CD14-positive monocyte (primary cell): Measurements from ENCODE around the gene TMEM247. TPM values are rescaled to one million over a fixed set of nuclear protein-coding genes. Genes with fewer than 3 reads are reported as not detected.
A peak's percentile ranks its signal among the peaks of the same experiment; 100 is the strongest.

ENCODE experiments used
- DNase-seq, 3 donors: peaks; one replicate each; pipeline ENCODE4 v3.0.0-alpha.2; 2011 to 2022
- H2AFZ ChIP-seq: 2 replicates; pipeline ENCODE4 v1.6.0; 2012; ENCODE audit warnings: mild to moderate bottlenecking, low read depth, low read length, inconsistent platforms; ENCODE audit not compliant: insufficient read depth, poor library complexity, severe bottlenecking
- H3K27ac ChIP-seq, 2 donors: 1 replicate in 1 of 2; 2 replicates in 1 of 2; pipeline ENCODE4 v1.5.1; 2012 to 2013; ENCODE audit warnings: low read length in 2 of 2, control low read depth in 1 of 2, inconsistent platforms in 1 of 2, low read depth in 1 of 2, mild to moderate bottlenecking in 1 of 2
- H3K27me3 ChIP-seq, 2 donors: one replicate each; pipeline versions ENCODE4 v1.6.0 to v1.6.1; 2011 to 2013; ENCODE audit warnings: low read length in 2 of 2; ENCODE audit not compliant: control insufficient read depth in 2 of 2, insufficient read depth in 2 of 2
- H3K36me3 ChIP-seq, 2 donors: replicated peaks in 1 of 2; 1 replicate in 1 of 2; 2 replicates in 1 of 2; pipeline versions ENCODE4 v1.5.1 to v1.6.1; 2012 to 2013; ENCODE audit warnings: low read length in 2 of 2, control low read depth in 1 of 2, inconsistent platforms in 1 of 2, mild to moderate bottlenecking in 1 of 2; ENCODE audit not compliant: insufficient read depth in 2 of 2, control insufficient read depth in 1 of 2
- H3K4me1 ChIP-seq, 2 donors: 1 replicate in 1 of 2; 2 replicates in 1 of 2; pipeline versions ENCODE4 v1.5.1 to v1.6.1; 2012 to 2013; ENCODE audit warnings: low read length in 2 of 2, control low read depth in 1 of 2, inconsistent platforms in 1 of 2, mild to moderate bottlenecking in 1 of 2, moderate library complexity in 1 of 2; ENCODE audit not compliant: insufficient read depth in 2 of 2, control insufficient read depth in 1 of 2
- H3K4me2 ChIP-seq: replicated peaks from 2 replicates; pipeline ENCODE3; 2012; ENCODE audit warnings: low read length, moderate library complexity, mild to moderate bottlenecking; ENCODE audit not compliant: poor library complexity, severe bottlenecking; ENCODE audit errors: extremely low read depth
- H3K4me3 ChIP-seq, 3 experiments: fragments of 200-600 bp in 1 of 3; sonication (generic) in 1 of 3; replicated peaks in 1 of 3; 1 replicate in 2 of 3; 2 replicates in 1 of 3; pipeline ENCODE4 v1.5.1; 2011 to 2013; ENCODE audit warnings: low read length in 3 of 3, mild to moderate bottlenecking in 3 of 3, control low read depth in 2 of 3, low read depth in 2 of 3, inconsistent platforms in 1 of 3, moderate library complexity in 1 of 3
- H3K79me2 ChIP-seq: 2 replicates; pipeline ENCODE4 v1.6.0; 2012; ENCODE audit warnings: mild to moderate bottlenecking, control low read depth, inconsistent platforms, low read length, moderate library complexity; ENCODE audit not compliant: insufficient read depth
- H3K9ac ChIP-seq: 2 replicates; pipeline ENCODE4 v1.6.0; 2017; ENCODE audit warnings: low read length, mild to moderate bottlenecking; ENCODE audit not compliant: insufficient read depth, poor library complexity, severe bottlenecking
- H3K9me3 ChIP-seq, 2 donors: replicated peaks in 1 of 2; 1 replicate in 1 of 2; 2 replicates in 1 of 2; pipeline versions ENCODE4 v1.5.1 to v1.6.1; 2012 to 2013; ENCODE audit warnings: low read length in 2 of 2, control low read depth in 1 of 2; ENCODE audit not compliant: control insufficient read depth in 1 of 2, insufficient read depth in 1 of 2
- H4K20me1 ChIP-seq: 2 replicates; pipeline ENCODE4 v1.6.0; 2012; ENCODE audit warnings: mild to moderate bottlenecking, low read length, control low read depth, moderate library complexity; ENCODE audit not compliant: insufficient read depth
- H3K27ac Mint-ChIP-seq, 7 donors: one replicate each; pipeline ENCODE4 v1.8.0; 2020; ENCODE audit warnings: mild to moderate bottlenecking in 7 of 7, mixed read lengths in 7 of 7, moderate library complexity in 6 of 7, inconsistent platforms in 2 of 7
- H3K27me3 Mint-ChIP-seq, 3 donors: one replicate each; pipeline ENCODE4 v1.8.0; 2021 to 2022; ENCODE audit warnings: low read depth in 3 of 3, mild to moderate bottlenecking in 3 of 3, mixed read lengths in 3 of 3, moderate library complexity in 3 of 3, inconsistent platforms in 1 of 3
- H3K36me3 Mint-ChIP-seq, 2 donors: one replicate each; pipeline ENCODE4 v1.8.0; 2020; ENCODE audit warnings: mixed read lengths in 2 of 2, inconsistent platforms in 1 of 2, mild to moderate bottlenecking in 1 of 2
- H3K4me1 Mint-ChIP-seq: one replicate; pipeline ENCODE4 v1.8.0; 2020; ENCODE audit warnings: mild to moderate bottlenecking, mixed read lengths
- H3K4me3 Mint-ChIP-seq, 2 donors: one replicate each; pipeline ENCODE4 v1.8.0; 2020; ENCODE audit warnings: mild to moderate bottlenecking in 2 of 2, mixed read lengths in 2 of 2, moderate library complexity in 1 of 2
- H3K9me3 Mint-ChIP-seq, 7 donors: one replicate each; pipeline ENCODE4 v1.8.0; 2020 to 2022; ENCODE audit warnings: mixed read lengths in 7 of 7, mild to moderate bottlenecking in 6 of 7, moderate library complexity in 6 of 7, inconsistent platforms in 2 of 7
- WGBS: methylation state at CpG from one replicate; pipeline ENCODE4 v1.1.5; 2013; ENCODE audit warnings: missing lambda C conversion rate; ENCODE audit not compliant: insufficient coverage; 5-methylcytosine and 5-hydroxymethylcytosine counted together
- intact Hi-C, 2 donors: fragments of 100-400 bp; cut with micrococcal nuclease; formaldehyde crosslinking; loops; one replicate each; pipeline versions ENCODE4 v1.15.0 to v1.15.1; 2023
- polyA plus RNA-seq, 3 donors: library from polyadenylated mRNA; depleted of rRNA in 1 of 3; unstranded in 2 of 3; stranded (reverse) in 1 of 3; fragments of 300-500 nt in 2 of 3; fragments of >200 nt in 1 of 3; fragmentation: Illumina TruSeq in 2 of 3; gene quantifications; 1 replicate in 2 of 3; 2 replicates in 1 of 3; pipeline ENCODE4 v1.2.3, GENCODE V29; 2012 to 2021
- TF ChIP-seq, protein P1 (sequence below): fragments of 200-600 bp; IDR thresholded peaks from one replicate; pipeline ENCODE4 v1.8.0; 2022; ENCODE audit warnings: antibody characterized with exemption, mild to moderate bottlenecking

TMEM247 gene
- polyA plus RNA-seq, 3 donors: not detected

- intact Hi-C loops: no loop called here
- 49% methylated on average over 4 of the region's 4 CpGs for WGBS
- Histone ChIP-seq H3K9ac (no peak overlapping the region), H3K79me2 (no peaks in the 10 kb centered on the region), H3K4me3 (no peak overlapping the region), H3K4me2 (peak overlapping the region; percentile 14), H3K27ac (peak overlapping the region; percentile 1 to 37), H2AFZ (no peak overlapping the region), H3K27me3 (no peaks in the 10 kb centered on the region), H3K9me3 (no peaks in the 10 kb centered on the region), H4K20me1 (no peaks in the 10 kb centered on the region), H3K36me3 (no peaks in the 10 kb centered on the region), H3K4me1 (peaks cover 29 to 34% of the 10 kb centered on the region in 2 donors)
- peaks cover 2 to 3% of the 10 kb centered on the region in 2 donors for H3K36me3 Mint-ChIP-seq
- H3K4me3 Mint-ChIP-seq: no peak overlapping the region
- no peak for DNase-seq
- H3K27ac Mint-ChIP-seq: peak overlapping the region; percentile 60 to 99 (median 81)
- peaks cover 0 to 2% (median 0%) of the 10 kb centered on the region in 7 donors for H3K9me3 Mint-ChIP-seq
- peaks cover 32% of the 10 kb centered on the region for H3K4me1 Mint-ChIP-seq
- TF ChIP-seq, protein P1, sequence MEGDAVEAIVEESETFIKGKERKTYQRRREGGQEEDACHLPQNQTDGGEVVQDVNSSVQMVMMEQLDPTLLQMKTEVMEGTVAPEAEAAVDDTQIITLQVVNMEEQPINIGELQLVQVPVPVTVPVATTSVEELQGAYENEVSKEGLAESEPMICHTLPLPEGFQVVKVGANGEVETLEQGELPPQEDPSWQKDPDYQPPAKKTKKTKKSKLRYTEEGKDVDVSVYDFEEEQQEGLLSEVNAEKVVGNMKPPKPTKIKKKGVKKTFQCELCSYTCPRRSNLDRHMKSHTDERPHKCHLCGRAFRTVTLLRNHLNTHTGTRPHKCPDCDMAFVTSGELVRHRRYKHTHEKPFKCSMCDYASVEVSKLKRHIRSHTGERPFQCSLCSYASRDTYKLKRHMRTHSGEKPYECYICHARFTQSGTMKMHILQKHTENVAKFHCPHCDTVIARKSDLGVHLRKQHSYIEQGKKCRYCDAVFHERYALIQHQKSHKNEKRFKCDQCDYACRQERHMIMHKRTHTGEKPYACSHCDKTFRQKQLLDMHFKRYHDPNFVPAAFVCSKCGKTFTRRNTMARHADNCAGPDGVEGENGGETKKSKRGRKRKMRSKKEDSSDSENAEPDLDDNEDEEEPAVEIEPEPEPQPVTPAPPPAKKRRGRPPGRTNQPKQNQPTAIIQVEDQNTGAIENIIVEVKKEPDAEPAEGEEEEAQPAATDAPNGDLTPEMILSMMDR: no peak
- H3K27me3 Mint-ChIP-seq: peaks cover 0 to 5% (median 2%) of the 10 kb centered on the region in 3 donors
Measured at GRCh38 chr2:46497766-46498165, 18.4 kb downstream of the TMEM247 start.

GRCh38 chr2:46498681-46499080, 19.3 kb downstream of the TMEM247 start:
- no peaks in the 10 kb centered on the region for H4K20me1 ChIP-seq
- peak overlapping the region in 1 of 3 experiments; percentile 80 for H3K4me3 ChIP-seq
- peak overlapping the region; percentile 96 for H3K4me2 ChIP-seq
- peaks cover 0 to 1% (median 0%) of the 10 kb centered on the region in 7 donors for H3K9me3 Mint-ChIP-seq
- peaks cover 32% of the 10 kb centered on the region for H3K4me1 Mint-ChIP-seq
- H3K27ac ChIP-seq: peak overlapping the region in 1 of 2 donors; percentile 37
- no peak overlapping the region for H2AFZ ChIP-seq
- no peaks in the 10 kb centered on the region for H3K36me3 ChIP-seq
- peaks cover 0 to 2% (median 1%) of the 10 kb centered on the region in 3 donors for H3K27me3 Mint-ChIP-seq
- intact Hi-C loops: no loop called here
- WGBS: no CpG with 5 or more reads among the region's 4 CpGs
- H3K4me1 ChIP-seq: peaks cover 31 to 34% of the 10 kb centered on the region in 2 donors
- no peaks in the 10 kb centered on the region for H3K79me2 ChIP-seq
- peak overlapping the region; percentile 44 to 99 (median 87) for H3K27ac Mint-ChIP-seq
- no peaks in the 10 kb centered on the region for H3K9me3 ChIP-seq
- peak overlapping the region; percentile 88 to 93 for H3K4me3 Mint-ChIP-seq
- no peaks in the 10 kb centered on the region for H3K27me3 ChIP-seq
- DNase-seq: peak; percentile 19 to 60 (median 57)
- H3K36me3 Mint-ChIP-seq: peaks cover 2 to 3% of the 10 kb centered on the region in 2 donors
- TF ChIP-seq, protein P1: no peak
- no peak overlapping the region for H3K9ac ChIP-seq
